ENCODE measurements around the gene CADPS.

CADPS gene

DNA sequence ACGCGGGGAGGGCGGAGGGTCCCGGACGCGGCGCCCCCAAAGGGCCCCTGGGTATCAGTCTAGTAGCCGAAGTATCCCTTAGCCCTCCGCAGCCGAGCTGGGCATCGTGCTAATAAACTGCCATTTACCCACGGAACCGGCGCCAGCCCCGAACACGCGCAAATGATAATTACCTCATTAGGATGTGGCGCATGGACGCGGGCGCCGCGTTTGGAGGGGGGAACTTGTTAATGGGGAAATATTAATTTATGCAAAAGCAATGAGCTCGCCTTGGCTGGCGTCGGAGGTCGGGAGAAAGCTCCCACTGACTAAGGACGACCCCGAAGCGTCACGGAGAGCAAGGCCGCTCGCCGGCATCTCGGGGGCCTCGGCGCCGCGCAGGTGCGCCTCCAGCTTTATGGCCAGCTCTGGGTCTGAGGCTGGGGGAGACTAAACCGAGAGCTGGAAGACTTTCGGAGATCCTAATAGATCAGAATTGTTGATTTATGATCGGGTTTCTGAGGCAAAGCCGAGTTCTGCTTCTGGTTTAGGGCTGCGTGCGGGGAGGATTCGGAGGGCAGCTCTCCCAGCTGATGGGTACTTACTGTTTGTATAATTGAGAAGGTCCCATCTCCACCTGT lies 501.4 kb downstream of the CADPS start:
- no peaks in the 10 kb centered on the region for H3K9me3 ChIP-seq (ENCODE audit: low read length)
- no peak overlapping the region for H3K4me3 ChIP-seq (ENCODE audit: low read depth in 1 of 2, low read length in 2 of 2)
- H3K27me3 ChIP-seq (ENCODE audit: control insufficient read depth in 1 of 2, insufficient read depth in 2 of 2, low read length in 2 of 2) = peaks cover 62 to 92% of the 10 kb centered on the region in 2 donors

DNA sequence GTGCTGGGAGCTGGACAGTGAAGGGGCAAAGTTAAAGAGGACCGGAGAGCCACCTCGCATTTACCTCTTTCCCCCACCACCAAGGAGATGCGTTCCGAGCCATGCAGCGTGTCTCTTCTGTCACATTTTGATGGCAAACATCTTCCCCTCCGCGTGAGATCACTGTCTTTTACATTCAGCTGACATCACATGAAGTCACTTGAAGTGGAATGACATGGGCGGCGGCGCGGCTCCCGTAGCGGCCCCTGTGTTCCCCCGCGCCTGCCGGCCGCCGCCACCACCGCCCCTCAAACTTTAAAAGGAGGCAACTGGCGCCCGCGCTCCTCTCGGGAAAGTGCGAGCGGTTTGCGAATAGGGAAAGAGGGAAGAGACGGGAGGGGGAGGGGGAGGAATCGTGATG lies 502.0 kb downstream of the CADPS start, which contains the start of gene FEZF2:
TSS of gene FEZF2 (minus strand) at position 336 of the 400 bp plus-strand sequence. CDS start 682 bp downstream, outside the sequence.
- Histone ChIP-seq H3K36me3 (ENCODE audit: insufficient read depth, low read length) (no peaks in the 10 kb centered on the region), H3K4me3 (ENCODE audit: low read depth in 1 of 2, low read length in 2 of 2) (no peak within 1 kb of the TSS), H3K9me3 (ENCODE audit: low read length) (no peaks in the 10 kb centered on the region), H3K4me1 (ENCODE audit: insufficient read depth, low read length) (peaks cover 19% of the 10 kb centered on the region), H3K27me3 (ENCODE audit: control insufficient read depth in 1 of 2, insufficient read depth in 2 of 2, low read length in 2 of 2) (peaks cover 59 to 92% of the 10 kb centered on the region in 2 donors), H3K9ac (ENCODE audit: low read length) (no peak within 1 kb of the TSS), H3K27ac (ENCODE audit: low read depth, low read length) (no peak within 1 kb of the TSS)

More for the DNA sequence above, 501.4 kb downstream of the CADPS start:
- Histone ChIP-seq H3K27ac (ENCODE audit: low read depth, low read length) (no peak overlapping the region), H3K36me3 (ENCODE audit: insufficient read depth, low read length) (no peaks in the 10 kb centered on the region), H3K4me1 (ENCODE audit: insufficient read depth, low read length) (peaks cover 19% of the 10 kb centered on the region), H3K9ac (ENCODE audit: low read length) (no peak overlapping the region)

DNA sequence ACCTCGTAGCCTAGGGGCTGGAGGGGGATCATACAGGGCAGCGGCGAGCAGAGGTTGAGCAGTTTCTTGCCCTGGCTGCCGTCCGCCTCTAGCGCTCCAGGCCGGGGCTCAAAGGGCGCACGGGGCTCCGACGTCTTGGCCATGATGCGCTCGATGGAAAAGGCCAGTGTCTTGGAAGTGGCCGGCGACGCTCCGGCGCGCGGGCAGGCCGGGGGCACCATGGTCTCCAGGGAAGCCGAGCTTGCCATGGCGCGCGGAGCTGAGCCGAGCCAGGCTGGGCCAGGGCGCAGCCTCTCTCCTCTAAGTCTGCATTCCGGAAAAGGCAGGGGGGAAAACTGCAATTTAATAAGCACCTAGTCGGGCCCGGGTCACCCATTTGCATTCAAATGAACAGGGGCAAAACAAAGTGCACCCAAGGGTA lies 502.6 kb downstream of the CADPS start:
- no peak overlapping the region for H3K4me3 ChIP-seq (ENCODE audit: low read depth in 1 of 2, low read length in 2 of 2)
- no peak overlapping the region for H3K27ac ChIP-seq (ENCODE audit: low read depth, low read length)
- no peak overlapping the region for H3K9ac ChIP-seq (ENCODE audit: low read length)
- no peaks in the 10 kb centered on the region for H3K9me3 ChIP-seq (ENCODE audit: low read length)
- peaks cover 19% of the 10 kb centered on the region for H3K4me1 ChIP-seq (ENCODE audit: insufficient read depth, low read length)
- peaks cover 64 to 92% of the 10 kb centered on the region in 2 donors for H3K27me3 ChIP-seq (ENCODE audit: control insufficient read depth in 1 of 2, insufficient read depth in 2 of 2, low read length in 2 of 2)
- no peaks in the 10 kb centered on the region for H3K36me3 ChIP-seq (ENCODE audit: insufficient read depth, low read length)

DNA sequence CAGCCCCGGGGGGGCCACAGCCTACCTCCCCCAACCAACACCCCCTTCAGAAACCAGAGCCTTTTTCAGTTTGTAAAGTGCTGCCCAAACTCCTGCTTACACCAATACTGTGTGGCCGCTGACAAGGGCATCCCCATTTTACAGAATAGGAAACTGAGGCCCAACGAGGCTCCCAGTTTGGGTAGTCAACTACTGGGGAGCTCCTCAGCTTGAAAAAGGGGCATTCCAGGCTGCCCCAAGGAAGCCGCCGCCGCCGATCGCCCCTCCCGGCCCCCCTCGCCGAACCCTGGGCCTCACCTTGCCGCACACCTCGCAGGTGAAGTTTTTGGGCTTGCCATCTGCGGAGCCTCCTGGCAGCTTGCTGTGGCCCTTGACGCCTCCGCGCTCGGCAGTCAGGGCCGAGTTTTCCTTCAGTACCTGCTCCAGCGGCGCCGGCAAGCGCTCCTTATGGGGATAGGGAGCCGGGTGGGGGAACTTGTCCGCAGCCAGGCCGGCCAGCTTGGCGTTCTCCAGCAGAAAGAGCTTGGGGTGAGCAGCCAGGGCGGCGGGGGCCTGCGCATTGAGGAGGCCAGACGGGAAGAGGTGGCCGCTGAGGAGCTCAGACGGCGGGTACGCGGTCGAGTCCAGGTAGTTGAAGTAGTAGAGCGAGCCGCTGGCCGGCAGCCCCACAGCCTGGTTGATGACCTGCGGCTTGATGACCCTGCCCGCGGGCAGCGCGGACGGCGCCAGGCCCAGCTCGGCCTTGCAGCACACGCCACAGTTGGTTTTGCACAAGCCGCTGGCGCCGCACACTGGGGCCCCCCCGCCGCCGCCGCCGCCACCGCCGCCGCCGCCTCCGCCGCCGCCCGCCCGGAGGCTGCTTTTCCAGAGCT lies 503.3 kb downstream of the CADPS start:
- peaks cover 19% of the 10 kb centered on the region for H3K4me1 ChIP-seq (ENCODE audit: insufficient read depth, low read length)
- H3K4me3 ChIP-seq (ENCODE audit: low read depth in 1 of 2, low read length in 2 of 2) = no peak overlapping the region
- no peak overlapping the region for H3K9ac ChIP-seq (ENCODE audit: low read length)
- H3K27ac ChIP-seq (ENCODE audit: low read depth, low read length) = no peak overlapping the region
- peaks cover 64 to 92% of the 10 kb centered on the region in 2 donors for H3K27me3 ChIP-seq (ENCODE audit: control insufficient read depth in 1 of 2, insufficient read depth in 2 of 2, low read length in 2 of 2)
- no peaks in the 10 kb centered on the region for H3K36me3 ChIP-seq (ENCODE audit: insufficient read depth, low read length)
- no peaks in the 10 kb centered on the region for H3K9me3 ChIP-seq (ENCODE audit: low read length)

DNA sequence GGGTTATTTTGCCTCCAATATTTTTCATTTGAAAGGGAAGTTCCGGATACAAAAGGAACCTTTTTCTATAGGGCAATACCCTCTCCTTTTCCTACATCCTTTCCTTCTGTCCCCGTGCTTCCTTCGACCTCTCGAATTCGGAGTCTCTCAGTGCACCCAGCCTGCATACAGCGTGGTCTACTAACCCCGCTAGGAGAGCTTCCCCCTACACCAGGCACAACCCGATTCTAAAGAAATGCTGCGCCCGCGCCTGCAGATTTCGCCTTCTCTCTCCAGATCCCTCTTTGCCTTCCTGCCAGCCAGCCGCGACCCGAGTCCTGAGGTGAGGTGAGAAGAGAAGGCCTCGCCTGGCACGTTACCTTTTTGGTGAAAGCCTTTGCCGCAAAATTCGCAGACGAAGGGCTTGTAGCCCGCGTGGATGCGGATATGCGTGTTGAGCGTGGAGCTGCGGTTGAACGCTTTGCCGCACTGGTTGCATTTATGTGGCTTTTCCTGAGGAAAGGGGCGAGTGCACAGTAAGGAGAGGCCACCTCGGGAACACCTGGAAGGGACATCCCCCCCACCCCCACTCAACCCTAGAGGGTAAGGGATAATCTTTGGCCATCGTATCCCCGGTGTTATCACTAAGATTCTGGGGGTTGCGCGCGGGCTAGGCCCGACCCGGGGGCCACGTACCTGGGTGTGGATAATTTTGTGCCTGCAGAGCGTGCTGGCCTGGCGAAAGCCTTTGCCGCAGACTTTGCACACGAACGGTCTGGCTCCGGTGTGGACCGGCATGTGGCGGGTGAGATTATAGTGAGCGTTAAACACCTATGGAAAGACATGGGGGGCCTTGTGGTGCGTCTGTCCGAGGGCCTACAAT lies 504.1 kb downstream of the CADPS start:
- H3K4me3 ChIP-seq (ENCODE audit: low read depth in 1 of 2, low read length in 2 of 2) = no peak overlapping the region
- H3K9ac ChIP-seq (ENCODE audit: low read length) = no peak overlapping the region
- H3K27me3 ChIP-seq (ENCODE audit: control insufficient read depth in 1 of 2, insufficient read depth in 2 of 2, low read length in 2 of 2) = peaks cover 57 to 92% of the 10 kb centered on the region in 2 donors
- H3K9me3 ChIP-seq (ENCODE audit: low read length) = no peaks in the 10 kb centered on the region
- peaks cover 19% of the 10 kb centered on the region for H3K4me1 ChIP-seq (ENCODE audit: insufficient read depth, low read length)
- H3K27ac ChIP-seq (ENCODE audit: low read depth, low read length) = no peak overlapping the region
- H3K36me3 ChIP-seq (ENCODE audit: insufficient read depth, low read length) = no peaks in the 10 kb centered on the region

DNA sequence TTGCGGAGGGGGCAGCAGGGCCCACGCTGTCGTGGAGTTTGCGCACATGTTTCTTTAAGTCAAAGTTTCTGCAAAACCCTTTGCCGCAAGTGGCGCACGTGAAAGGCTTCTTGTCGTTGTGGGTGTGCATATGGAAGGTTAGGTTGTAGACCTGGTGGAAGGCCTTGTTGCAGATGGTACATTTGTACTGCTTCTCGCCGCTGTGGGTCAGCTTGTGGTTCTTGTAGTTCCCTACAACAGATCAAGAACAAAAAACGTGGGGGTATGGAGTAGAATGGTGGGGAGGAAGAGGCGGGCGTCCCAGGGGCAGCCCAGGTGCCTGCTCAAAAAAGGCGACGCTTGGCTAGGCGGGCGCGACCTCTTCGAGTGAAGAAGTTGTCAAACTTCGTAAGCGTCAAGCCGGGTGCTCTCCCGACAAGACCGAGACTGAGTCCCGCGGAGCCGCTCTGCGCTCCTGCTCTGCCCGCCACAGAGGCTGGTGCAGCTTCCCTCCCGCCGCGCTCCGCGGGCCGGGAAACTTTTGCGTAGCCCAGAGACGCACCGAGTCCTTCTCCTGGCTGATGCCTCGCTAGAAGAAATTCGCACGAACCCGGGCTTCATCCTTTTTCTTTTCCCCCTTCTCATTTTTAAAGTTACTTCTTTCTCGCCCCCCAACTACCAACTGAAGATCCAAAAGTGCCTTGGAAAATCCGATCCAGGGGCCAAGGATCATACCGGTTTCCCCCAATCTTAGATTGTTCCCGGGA lies 504.9 kb downstream of the CADPS start:
- no peak overlapping the region for H3K9ac ChIP-seq (ENCODE audit: low read length)
- H3K27ac ChIP-seq (ENCODE audit: low read depth, low read length) = no peak overlapping the region
- H3K36me3 ChIP-seq (ENCODE audit: insufficient read depth, low read length) = no peaks in the 10 kb centered on the region
- no peak overlapping the region for H3K4me3 ChIP-seq (ENCODE audit: low read depth in 1 of 2, low read length in 2 of 2)
- H3K4me1 ChIP-seq (ENCODE audit: insufficient read depth, low read length) = peaks cover 19% of the 10 kb centered on the region
- peaks cover 49 to 84% of the 10 kb centered on the region in 2 donors for H3K27me3 ChIP-seq (ENCODE audit: control insufficient read depth in 1 of 2, insufficient read depth in 2 of 2, low read length in 2 of 2)
- no peaks in the 10 kb centered on the region for H3K9me3 ChIP-seq (ENCODE audit: low read length)

DNA sequence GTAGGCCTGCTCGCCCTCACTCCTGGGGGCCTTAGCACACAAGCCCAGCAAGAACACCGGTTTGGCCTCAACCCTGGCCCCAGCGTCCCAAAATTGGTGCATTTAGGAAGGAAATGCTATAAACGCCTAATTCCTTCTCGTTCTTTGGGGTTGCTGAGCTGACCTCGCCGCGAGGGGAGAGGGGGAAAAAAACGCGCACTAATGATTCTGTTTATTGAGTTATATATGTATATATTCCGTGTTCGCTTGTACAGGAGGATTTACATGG lies 505.8 kb downstream of the CADPS start:
- H3K9ac ChIP-seq (ENCODE audit: low read length) = no peak overlapping the region
- peaks cover 19% of the 10 kb centered on the region for H3K4me1 ChIP-seq (ENCODE audit: insufficient read depth, low read length)
- H3K27ac ChIP-seq (ENCODE audit: low read depth, low read length) = no peak overlapping the region
- no peaks in the 10 kb centered on the region for H3K9me3 ChIP-seq (ENCODE audit: low read length)
- peak overlapping the region in 1 of 2 donors; percentile 2 for H3K4me3 ChIP-seq (ENCODE audit: low read depth in 1 of 2, low read length in 2 of 2)
- peaks cover 40 to 75% of the 10 kb centered on the region in 2 donors for H3K27me3 ChIP-seq (ENCODE audit: control insufficient read depth in 1 of 2, insufficient read depth in 2 of 2, low read length in 2 of 2)
- no peaks in the 10 kb centered on the region for H3K36me3 ChIP-seq (ENCODE audit: insufficient read depth, low read length)

DNA sequence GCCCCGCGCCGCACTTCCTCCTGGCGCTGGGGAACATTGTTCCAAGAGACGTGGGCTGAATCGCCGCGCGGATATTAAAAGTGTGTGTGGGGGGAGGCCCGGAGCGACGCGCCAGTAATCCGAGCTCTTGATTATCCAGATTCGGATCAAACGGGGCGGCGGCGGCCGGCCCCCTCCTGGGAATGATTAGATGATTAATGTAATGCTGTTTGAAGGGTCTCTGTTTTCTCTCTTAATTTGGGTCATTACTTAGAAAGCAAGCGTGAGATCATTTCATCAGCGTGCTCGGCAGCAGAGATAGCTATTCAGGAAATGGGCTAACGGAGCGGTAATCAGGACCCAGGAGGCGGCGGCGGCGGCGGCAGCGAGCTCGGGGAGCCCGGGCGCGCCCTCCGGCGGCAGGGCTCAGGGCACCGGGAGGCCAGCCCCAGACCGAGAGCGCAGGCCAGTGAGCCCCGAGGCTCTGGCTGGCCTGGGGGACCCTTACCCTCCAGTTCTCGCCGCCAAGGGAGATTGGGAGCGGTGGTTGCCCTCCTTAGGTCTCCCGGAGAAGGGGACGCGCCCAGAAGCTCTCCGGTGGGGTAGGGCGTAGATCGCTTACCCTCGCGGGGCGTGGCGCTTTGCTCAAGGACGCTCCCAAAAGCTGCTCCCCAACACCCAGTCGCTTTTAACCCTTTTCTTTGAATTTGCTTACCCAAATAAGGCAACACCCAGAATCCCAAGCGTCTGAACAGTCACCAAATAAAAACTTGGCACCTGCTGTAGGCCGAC lies 506.3 kb downstream of the CADPS start:
- no peaks in the 10 kb centered on the region for H3K36me3 ChIP-seq (ENCODE audit: insufficient read depth, low read length)
- peaks cover 16% of the 10 kb centered on the region for H3K4me1 ChIP-seq (ENCODE audit: insufficient read depth, low read length)
- H3K4me3 ChIP-seq (ENCODE audit: low read depth in 1 of 2, low read length in 2 of 2) = peak overlapping the region in 1 of 2 donors; percentile 2
- H3K9ac ChIP-seq (ENCODE audit: low read length) = no peak overlapping the region
- H3K27me3 ChIP-seq (ENCODE audit: control insufficient read depth in 1 of 2, insufficient read depth in 2 of 2, low read length in 2 of 2) = peaks cover 36 to 72% of the 10 kb centered on the region in 2 donors
- no peaks in the 10 kb centered on the region for H3K9me3 ChIP-seq (ENCODE audit: low read length)
- no peak overlapping the region for H3K27ac ChIP-seq (ENCODE audit: low read depth, low read length)

DNA sequence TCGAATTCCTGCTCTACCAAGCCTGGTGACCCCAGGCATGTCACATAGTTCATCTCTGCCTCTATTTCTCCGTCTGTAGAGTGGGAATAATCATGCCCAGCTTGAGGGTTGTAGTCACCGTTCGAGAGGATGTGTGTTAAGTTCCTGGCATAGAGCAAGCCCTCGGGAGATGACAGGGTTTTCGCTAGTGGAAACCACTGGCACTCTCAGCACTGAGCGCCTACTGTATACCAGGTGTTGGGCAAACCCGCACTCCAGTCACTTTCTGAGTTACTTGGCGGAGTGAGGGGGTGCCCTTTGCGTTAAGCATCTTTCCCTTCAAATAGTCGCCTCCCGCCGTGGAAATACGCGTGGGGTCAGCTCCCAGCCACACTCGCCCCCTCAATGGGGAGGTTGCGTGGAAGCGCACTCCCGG lies 506.9 kb downstream of the CADPS start:
- H3K9me3 ChIP-seq (ENCODE audit: low read length) = no peaks in the 10 kb centered on the region
- no peaks in the 10 kb centered on the region for H3K36me3 ChIP-seq (ENCODE audit: insufficient read depth, low read length)
- H3K27ac ChIP-seq (ENCODE audit: low read depth, low read length) = no peak overlapping the region
- H3K9ac ChIP-seq (ENCODE audit: low read length) = no peak overlapping the region
- H3K4me1 ChIP-seq (ENCODE audit: insufficient read depth, low read length) = peaks cover 13% of the 10 kb centered on the region
- H3K4me3 ChIP-seq (ENCODE audit: low read depth in 1 of 2, low read length in 2 of 2) = no peak overlapping the region
- H3K27me3 ChIP-seq (ENCODE audit: control insufficient read depth in 1 of 2, insufficient read depth in 2 of 2, low read length in 2 of 2) = peaks cover 36 to 66% of the 10 kb centered on the region in 2 donors

DNA sequence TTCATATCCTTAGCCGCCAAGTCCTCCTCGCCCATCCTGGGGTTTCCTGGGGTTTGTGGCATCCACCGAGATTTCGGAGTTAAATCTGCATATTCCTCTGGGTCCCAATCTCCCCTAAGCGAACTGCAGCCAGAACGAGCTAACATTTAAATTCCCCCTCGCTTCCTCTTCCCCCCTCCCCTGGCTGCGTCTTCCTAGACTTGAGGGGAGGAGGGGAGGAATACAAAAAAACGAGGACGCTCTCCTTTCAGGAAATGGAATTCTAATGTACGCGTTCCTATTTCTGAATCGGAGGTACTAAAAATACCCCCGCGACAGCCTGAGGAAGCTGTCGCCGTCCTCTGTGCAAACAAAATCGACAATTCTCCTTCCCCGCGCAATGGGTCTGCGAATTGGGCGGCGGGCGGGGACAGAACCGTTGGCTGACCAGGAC lies 507.4 kb downstream of the CADPS start:
- peaks cover 13% of the 10 kb centered on the region for H3K4me1 ChIP-seq (ENCODE audit: insufficient read depth, low read length)
- no peak overlapping the region for H3K4me3 ChIP-seq (ENCODE audit: low read depth in 1 of 2, low read length in 2 of 2)
- no peaks in the 10 kb centered on the region for H3K9me3 ChIP-seq (ENCODE audit: low read length)
- H3K9ac ChIP-seq (ENCODE audit: low read length) = no peak overlapping the region
- H3K36me3 ChIP-seq (ENCODE audit: insufficient read depth, low read length) = no peaks in the 10 kb centered on the region
- H3K27me3 ChIP-seq (ENCODE audit: control insufficient read depth in 1 of 2, insufficient read depth in 2 of 2, low read length in 2 of 2) = peaks cover 36 to 61% of the 10 kb centered on the region in 2 donors
- no peak overlapping the region for H3K27ac ChIP-seq (ENCODE audit: low read depth, low read length)

Measured in muscle layer of colon (tissue), 2 donors.